Esophagus muscularis mucosa (tissue), 4 donors: Measurements from ENCODE around the gene MAP3K6. TPM values are rescaled to one million over a fixed set of nuclear protein-coding genes. Genes with fewer than 3 reads are reported as not detected.
A peak's percentile ranks its signal among the peaks of the same experiment; 100 is the strongest.

Experiments
- DNase-seq: peaks from one replicate; pipeline ENCODE4 v3.0.0-alpha.2; 2017; ENCODE audit errors: extremely low spot score
- H3K27ac ChIP-seq, 4 donors: fragments of 200-600 bp; sonication (generic); replicated peaks in 1 of 4; 1 replicate in 3 of 4; 2 replicates in 1 of 4; pipeline ENCODE4 v1.5.1; 2016 to 2019; ENCODE audit warnings: mild to moderate bottlenecking in 1 of 4
- H3K27me3 ChIP-seq, 4 donors: fragments of 200-600 bp; sonication (generic); one replicate each; pipeline versions ENCODE4 v1.5.1 to v1.6.0; 2016 to 2019
- H3K36me3 ChIP-seq, 4 donors: fragments of 200-600 bp; sonication (generic); one replicate each; pipeline ENCODE4 v1.5.1; 2016 to 2019
- H3K4me1 ChIP-seq, 4 donors: fragments of 200-600 bp; sonication (generic); one replicate each; pipeline ENCODE4 v1.5.1; 2016 to 2019
- H3K4me3 ChIP-seq, 4 donors: fragments of 200-600 bp; sonication (generic); 1 replicate in 2 of 4; 2 replicates in 2 of 4; pipeline ENCODE4 v1.5.1; 2016 to 2019; ENCODE audit warnings: mild to moderate bottlenecking in 4 of 4, moderate library complexity in 1 of 4
- H3K9me3 ChIP-seq, 4 donors: fragments of 200-600 bp; sonication (generic); 1 replicate in 3 of 4; 2 replicates in 1 of 4; pipeline ENCODE4 v1.5.1; 2016 to 2019
- EP300 ChIP-seq: sonication (generic); formaldehyde crosslinking; IDR thresholded peaks from one replicate; pipeline ENCODE4 v1.6.1; 2017; ENCODE audit warnings: antibody characterized with exemption
- POLR2A ChIP-seq: fragments of 450-650 bp; IDR thresholded peaks from one replicate; pipeline ENCODE4 v1.6.1; 2017; ENCODE audit warnings: antibody characterized with exemption, moderate library complexity, mild to moderate bottlenecking, low read depth
- POLR2AphosphoS5 ChIP-seq, 2 donors: sonication (generic); formaldehyde crosslinking; IDR thresholded peaks; one replicate each; pipeline ENCODE4 v1.6.1; 2017; ENCODE audit warnings: antibody characterized with exemption in 2 of 2
- WGBS: methylation state at CpG from one replicate; pipeline ENCODE4 v1.1.5; 2018; 5-methylcytosine and 5-hydroxymethylcytosine counted together
- intact Hi-C: fragments of 100-400 bp; cut with DNase I; formaldehyde crosslinking; loops from one replicate; pipeline ENCODE4 v1.15.1; 2023
- total RNA-seq, 4 donors: library from RNA; depleted of rRNA; stranded (reverse); fragments of >200 nt; gene quantifications; one replicate each; pipeline versions ENCODE4 v1.1.0 to v1.2.1, GENCODE V29; 2016
- TF ChIP-seq, protein P1 (sequence below), 3 experiments: fragments of 200-600 bp in 2 of 3; fragments of 450-650 bp in 1 of 3; sonication (generic) in 2 of 3; IDR thresholded peaks; one replicate each; pipeline ENCODE4 v1.5.1; 2017 to 2019; ENCODE audit warnings: antibody characterized with exemption in 3 of 3, mild to moderate bottlenecking in 2 of 3, moderate library complexity in 1 of 3

Gene MAP3K6
- total RNA-seq, 4 donors from 2014 or later, result 29.7 to 80.1 (median 55.4) TPM

GRCh38 chr1:27400963-27401341 lies 34.2 kb upstream of the MAP3K6 start:
- H3K27me3 ChIP-seq, result no peaks in the 10 kb centered on the region
- peaks cover 0 to 1% (median under 1%) of the 10 kb centered on the region in 4 donors for H3K36me3 ChIP-seq
- no peaks in the 10 kb centered on the region for H3K9me3 ChIP-seq
- intact Hi-C loops, result loop anchor here (5.0 kb wide), 1 partner anchor 206 kb away; no protein-coding TSS in a partner anchor
- peaks cover 73 to 86% (median 81%) of the 10 kb centered on the region in 4 donors for H3K4me1 ChIP-seq
- H3K27ac ChIP-seq, result no peak overlapping the region
- 75% methylated on average over 1 of the region's 5 CpGs for WGBS
- no peak overlapping the region for H3K4me3 ChIP-seq
- DNase-seq, result no peak
- TF ChIP-seq, protein P1, sequence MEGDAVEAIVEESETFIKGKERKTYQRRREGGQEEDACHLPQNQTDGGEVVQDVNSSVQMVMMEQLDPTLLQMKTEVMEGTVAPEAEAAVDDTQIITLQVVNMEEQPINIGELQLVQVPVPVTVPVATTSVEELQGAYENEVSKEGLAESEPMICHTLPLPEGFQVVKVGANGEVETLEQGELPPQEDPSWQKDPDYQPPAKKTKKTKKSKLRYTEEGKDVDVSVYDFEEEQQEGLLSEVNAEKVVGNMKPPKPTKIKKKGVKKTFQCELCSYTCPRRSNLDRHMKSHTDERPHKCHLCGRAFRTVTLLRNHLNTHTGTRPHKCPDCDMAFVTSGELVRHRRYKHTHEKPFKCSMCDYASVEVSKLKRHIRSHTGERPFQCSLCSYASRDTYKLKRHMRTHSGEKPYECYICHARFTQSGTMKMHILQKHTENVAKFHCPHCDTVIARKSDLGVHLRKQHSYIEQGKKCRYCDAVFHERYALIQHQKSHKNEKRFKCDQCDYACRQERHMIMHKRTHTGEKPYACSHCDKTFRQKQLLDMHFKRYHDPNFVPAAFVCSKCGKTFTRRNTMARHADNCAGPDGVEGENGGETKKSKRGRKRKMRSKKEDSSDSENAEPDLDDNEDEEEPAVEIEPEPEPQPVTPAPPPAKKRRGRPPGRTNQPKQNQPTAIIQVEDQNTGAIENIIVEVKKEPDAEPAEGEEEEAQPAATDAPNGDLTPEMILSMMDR (IDR thresholded peaks at IDR 0.05), result no peak
- TF ChIP-seq POLR2AphosphoS5 (IDR thresholded peaks at IDR 0.05), result peak in 1 of 2 donors; percentile 41

DNA sequence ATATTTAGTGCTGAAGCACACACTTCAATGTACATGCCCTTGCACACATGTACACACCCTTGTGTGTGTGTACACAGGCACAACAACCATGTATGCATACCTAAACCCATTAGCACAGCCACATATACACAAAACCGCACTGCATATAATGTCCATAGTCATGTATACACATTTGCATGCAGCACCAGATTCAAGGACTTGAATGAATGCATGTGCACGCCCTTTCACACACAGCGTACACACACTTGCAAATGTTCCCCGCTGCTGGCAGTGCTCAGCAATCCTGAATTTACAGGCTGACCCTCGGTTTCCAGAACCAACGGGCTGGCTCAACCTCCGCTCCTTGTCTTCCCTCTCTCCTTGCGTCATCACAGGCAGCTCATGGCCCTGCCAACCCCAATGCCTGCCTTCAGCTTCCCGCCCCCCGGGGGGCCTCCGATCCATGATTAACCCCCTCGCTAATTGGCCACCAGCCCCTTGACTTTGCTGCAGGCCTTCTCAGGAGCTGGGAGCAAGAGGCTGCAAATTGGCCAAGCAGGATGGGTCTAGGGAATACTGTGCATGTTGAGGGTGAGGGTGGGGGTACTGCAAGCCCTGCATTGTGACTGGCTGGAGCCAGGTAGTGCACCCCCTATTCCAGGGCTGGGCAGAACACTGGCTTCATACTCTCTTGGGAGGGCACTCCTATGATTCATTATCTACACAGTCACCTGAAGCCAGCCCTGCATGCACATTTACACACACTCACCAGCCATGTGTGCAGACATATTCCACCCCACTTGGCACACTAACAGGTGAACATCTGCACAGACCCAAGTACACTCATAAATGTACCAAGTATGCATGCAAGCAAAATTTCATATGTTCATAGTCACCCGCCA lies 33.6 kb upstream of the MAP3K6 start:
- H3K27me3 ChIP-seq, result no peaks in the 10 kb centered on the region
- H3K27ac ChIP-seq, result no peak overlapping the region
- DNase-seq, result no peak
- H3K9me3 ChIP-seq, result no peaks in the 10 kb centered on the region
- no peaks in the 10 kb centered on the region for H3K36me3 ChIP-seq
- peaks cover 72 to 86% (median 79%) of the 10 kb centered on the region in 4 donors for H3K4me1 ChIP-seq
- intact Hi-C loops, result loop anchor here (5.0 kb wide), 1 partner anchor 207 kb away; no protein-coding TSS in a partner anchor
- 42% methylated on average over 13 of the region's 13 CpGs for WGBS
- TF ChIP-seq POLR2A, result no peak
- TF ChIP-seq POLR2AphosphoS5 (IDR thresholded peaks at IDR 0.05), result peak in 1 of 2 donors; percentile 68
- TF ChIP-seq, protein P1 (IDR thresholded peaks at IDR 0.05), result no peak
- no peak for TF ChIP-seq EP300
- H3K4me3 ChIP-seq, result no peak overlapping the region

DNA sequence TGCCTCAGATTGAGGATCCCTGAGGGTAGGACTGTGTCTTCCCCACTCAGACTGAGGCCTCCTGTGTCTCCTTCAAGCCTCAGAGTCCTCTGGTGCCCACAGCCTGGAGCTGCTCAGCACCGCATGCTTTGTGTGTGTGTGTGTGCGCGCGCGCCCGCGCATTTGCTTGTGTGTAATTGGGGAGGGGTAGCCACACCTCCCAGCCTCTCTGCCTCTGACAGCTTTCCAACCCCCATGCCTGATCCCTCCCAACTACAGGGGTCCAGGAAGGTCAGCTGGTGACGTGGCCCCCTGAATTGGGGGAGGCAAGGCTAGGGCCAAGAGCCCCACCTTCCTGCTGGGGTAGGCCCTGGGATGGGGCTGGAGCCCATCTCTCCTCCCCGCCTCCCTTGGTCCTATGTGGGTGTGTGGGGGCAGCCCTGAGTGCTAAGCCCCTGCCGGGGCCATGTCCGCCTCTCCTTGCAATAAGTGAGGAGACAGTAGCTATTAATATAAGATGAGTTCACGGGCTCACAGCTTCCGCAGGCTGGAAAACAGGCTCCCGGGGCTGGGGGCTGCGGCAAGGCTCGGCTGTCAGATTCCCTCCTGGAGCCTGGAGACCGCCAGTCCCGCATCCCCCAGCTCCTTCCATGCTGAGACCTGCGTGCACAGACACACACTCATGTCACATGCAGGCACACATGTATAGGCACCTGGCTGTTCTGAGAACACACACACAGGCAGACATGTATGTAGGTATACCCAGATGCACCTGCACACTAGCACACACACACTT lies 32.7 kb upstream of the MAP3K6 start:
- intact Hi-C loops, result loop anchor here (5.0 kb wide), 1 partner anchor 208 kb away; no protein-coding TSS in a partner anchor
- H3K4me3 ChIP-seq, result no peak overlapping the region
- no peak overlapping the region for H3K27ac ChIP-seq
- no peaks in the 10 kb centered on the region for H3K27me3 ChIP-seq
- WGBS, result 44% methylated on average over 18 of the region's 19 CpGs
- H3K4me1 ChIP-seq, result peaks cover 67 to 79% (median 72%) of the 10 kb centered on the region in 4 donors
- no peaks in the 10 kb centered on the region for H3K9me3 ChIP-seq
- no peak for DNase-seq
- no peaks in the 10 kb centered on the region for H3K36me3 ChIP-seq
- TF ChIP-seq POLR2AphosphoS5 (IDR thresholded peaks at IDR 0.05) (peak in 1 of 2 donors; percentile 30), EP300 (no peak)

GRCh38 chr1:27398405-27399149 lies 31.8 kb upstream of the MAP3K6 start:
- H3K36me3 ChIP-seq, result no peaks in the 10 kb centered on the region
- intact Hi-C loops, result no loop called here
- no peak overlapping the region for H3K4me3 ChIP-seq
- no peak overlapping the region for H3K27ac ChIP-seq
- peaks cover 59 to 71% (median 64%) of the 10 kb centered on the region in 4 donors for H3K4me1 ChIP-seq
- TF ChIP-seq, protein P1 (IDR thresholded peaks at IDR 0.05), result no peak
- TF ChIP-seq EP300, result no peak
- TF ChIP-seq POLR2A, result no peak
- TF ChIP-seq POLR2AphosphoS5 (IDR thresholded peaks at IDR 0.05), result peak in 1 of 2 donors; percentile 7
- H3K27me3 ChIP-seq, result no peaks in the 10 kb centered on the region
- no peak for DNase-seq
- H3K9me3 ChIP-seq, result no peaks in the 10 kb centered on the region
- WGBS, result 38% methylated on average over 1 of the region's 4 CpGs
